WTC11 (cell line): Measurements from ENCODE around the gene MAP1B.

Experiments used
- CREM ChIP-seq: sonication (generic); formaldehyde crosslinking; IDR thresholded peaks from 2 replicates; pipeline ENCODE4 v1.8.1; 2022; ENCODE audit warnings: mild to moderate bottlenecking, missing genetic modification reagents, moderate library complexity
- NFE2L1 ChIP-seq: sonication (generic); formaldehyde crosslinking; IDR thresholded peaks from 2 replicates; pipeline ENCODE4 v1.8.1; 2023; ENCODE audit warnings: missing genetic modification reagents
- NFYB ChIP-seq: sonication (generic); formaldehyde crosslinking; conservative IDR thresholded peaks from 2 replicates; pipeline ENCODE4 v1.8.0; 2022; ENCODE audit warnings: low read depth, missing genetic modification reagents
- TF ChIP-seq, protein P1 (sequence below): fragments of 200-600 bp; IDR thresholded peaks from 2 replicates; pipeline ENCODE4 v1.8.0; 2022; ENCODE audit warnings: antibody characterized with exemption
- TF ChIP-seq, protein P2 (sequence below): sonication (generic); formaldehyde crosslinking; IDR thresholded peaks from 2 replicates; pipeline ENCODE4 v1.8.1; 2023; ENCODE audit warnings: mild to moderate bottlenecking, missing genetic modification reagents, moderate library complexity
- TF ChIP-seq, protein P3 (sequence below): sonication (generic); formaldehyde crosslinking; IDR thresholded peaks from 2 replicates; pipeline ENCODE4 v1.8.0; 2022; ENCODE audit warnings: mild to moderate bottlenecking, missing genetic modification reagents
- TF ChIP-seq, protein P4 (sequence below): sonication (generic); formaldehyde crosslinking; IDR thresholded peaks from 2 replicates; pipeline ENCODE4 v1.8.1; 2022; ENCODE audit warnings: mild to moderate bottlenecking, missing genetic modification reagents, moderate library complexity, borderline replicate concordance
- TF ChIP-seq, protein P5 (sequence below): sonication (generic); formaldehyde crosslinking; IDR thresholded peaks from 2 replicates; pipeline ENCODE4 v1.8.0; 2023; ENCODE audit warnings: mild to moderate bottlenecking, missing genetic modification reagents
- TF ChIP-seq, protein P6 (sequence below): fragments of 250-450 bp; sonication (Bioruptor Pico); IDR thresholded peaks from 2 replicates; pipeline ENCODE4 v1.8.0; 2021; ENCODE audit warnings: mild to moderate bottlenecking
- TF ChIP-seq, protein P7 (sequence below): sonication (generic); formaldehyde crosslinking; conservative IDR thresholded peaks from 2 replicates; pipeline ENCODE4 v1.8.1; 2023; ENCODE audit warnings: mild to moderate bottlenecking, low read depth, missing genetic modification reagents, moderate library complexity
- TF ChIP-seq, protein P8 (sequence below): sonication (generic); formaldehyde crosslinking; IDR thresholded peaks from 2 replicates; pipeline ENCODE4 v1.8.1; 2023; ENCODE audit warnings: mild to moderate bottlenecking, missing genetic modification reagents

DNA sequence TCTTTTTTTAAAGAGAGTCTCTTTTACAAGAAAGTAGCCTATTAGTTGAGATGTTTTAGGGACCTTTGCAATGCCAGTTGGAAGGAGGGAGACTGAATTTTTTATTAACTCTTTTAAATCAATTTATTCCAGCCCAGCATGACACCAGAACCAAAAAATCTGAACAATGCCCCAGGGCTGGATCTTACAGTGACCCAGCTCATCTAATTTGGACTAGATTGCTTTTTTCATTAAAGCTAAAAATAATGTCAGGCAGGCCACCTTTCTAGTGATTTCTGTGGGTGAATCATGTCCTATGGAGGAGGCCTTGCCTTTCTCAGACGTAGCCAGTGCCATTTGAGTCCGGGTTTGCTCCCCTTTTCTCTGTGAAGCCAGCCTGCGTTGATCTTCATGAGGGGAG, 38.8 kb downstream of the MAP1B start:
- TF ChIP-seq, protein P1, sequence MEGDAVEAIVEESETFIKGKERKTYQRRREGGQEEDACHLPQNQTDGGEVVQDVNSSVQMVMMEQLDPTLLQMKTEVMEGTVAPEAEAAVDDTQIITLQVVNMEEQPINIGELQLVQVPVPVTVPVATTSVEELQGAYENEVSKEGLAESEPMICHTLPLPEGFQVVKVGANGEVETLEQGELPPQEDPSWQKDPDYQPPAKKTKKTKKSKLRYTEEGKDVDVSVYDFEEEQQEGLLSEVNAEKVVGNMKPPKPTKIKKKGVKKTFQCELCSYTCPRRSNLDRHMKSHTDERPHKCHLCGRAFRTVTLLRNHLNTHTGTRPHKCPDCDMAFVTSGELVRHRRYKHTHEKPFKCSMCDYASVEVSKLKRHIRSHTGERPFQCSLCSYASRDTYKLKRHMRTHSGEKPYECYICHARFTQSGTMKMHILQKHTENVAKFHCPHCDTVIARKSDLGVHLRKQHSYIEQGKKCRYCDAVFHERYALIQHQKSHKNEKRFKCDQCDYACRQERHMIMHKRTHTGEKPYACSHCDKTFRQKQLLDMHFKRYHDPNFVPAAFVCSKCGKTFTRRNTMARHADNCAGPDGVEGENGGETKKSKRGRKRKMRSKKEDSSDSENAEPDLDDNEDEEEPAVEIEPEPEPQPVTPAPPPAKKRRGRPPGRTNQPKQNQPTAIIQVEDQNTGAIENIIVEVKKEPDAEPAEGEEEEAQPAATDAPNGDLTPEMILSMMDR: no peak
- TF ChIP-seq NFYB (CRISPR knock-in tag) (no peak), NFE2L1 (CRISPR knock-in tag) (no peak), CREM (CRISPR knock-in tag) (no peak)
- TF ChIP-seq, protein P2, sequence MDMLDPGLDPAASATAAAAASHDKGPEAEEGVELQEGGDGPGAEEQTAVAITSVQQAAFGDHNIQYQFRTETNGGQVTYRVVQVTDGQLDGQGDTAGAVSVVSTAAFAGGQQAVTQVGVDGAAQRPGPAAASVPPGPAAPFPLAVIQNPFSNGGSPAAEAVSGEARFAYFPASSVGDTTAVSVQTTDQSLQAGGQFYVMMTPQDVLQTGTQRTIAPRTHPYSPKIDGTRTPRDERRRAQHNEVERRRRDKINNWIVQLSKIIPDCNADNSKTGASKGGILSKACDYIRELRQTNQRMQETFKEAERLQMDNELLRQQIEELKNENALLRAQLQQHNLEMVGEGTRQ (CRISPR knock-in tag): no peak
- TF ChIP-seq, protein P3, sequence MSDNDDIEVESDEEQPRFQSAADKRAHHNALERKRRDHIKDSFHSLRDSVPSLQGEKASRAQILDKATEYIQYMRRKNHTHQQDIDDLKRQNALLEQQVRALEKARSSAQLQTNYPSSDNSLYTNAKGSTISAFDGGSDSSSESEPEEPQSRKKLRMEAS (CRISPR knock-in tag): no peak
- TF ChIP-seq, protein P4, sequence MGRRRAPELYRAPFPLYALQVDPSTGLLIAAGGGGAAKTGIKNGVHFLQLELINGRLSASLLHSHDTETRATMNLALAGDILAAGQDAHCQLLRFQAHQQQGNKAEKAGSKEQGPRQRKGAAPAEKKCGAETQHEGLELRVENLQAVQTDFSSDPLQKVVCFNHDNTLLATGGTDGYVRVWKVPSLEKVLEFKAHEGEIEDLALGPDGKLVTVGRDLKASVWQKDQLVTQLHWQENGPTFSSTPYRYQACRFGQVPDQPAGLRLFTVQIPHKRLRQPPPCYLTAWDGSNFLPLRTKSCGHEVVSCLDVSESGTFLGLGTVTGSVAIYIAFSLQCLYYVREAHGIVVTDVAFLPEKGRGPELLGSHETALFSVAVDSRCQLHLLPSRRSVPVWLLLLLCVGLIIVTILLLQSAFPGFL (CRISPR knock-in tag): no peak
- TF ChIP-seq, protein P5, sequence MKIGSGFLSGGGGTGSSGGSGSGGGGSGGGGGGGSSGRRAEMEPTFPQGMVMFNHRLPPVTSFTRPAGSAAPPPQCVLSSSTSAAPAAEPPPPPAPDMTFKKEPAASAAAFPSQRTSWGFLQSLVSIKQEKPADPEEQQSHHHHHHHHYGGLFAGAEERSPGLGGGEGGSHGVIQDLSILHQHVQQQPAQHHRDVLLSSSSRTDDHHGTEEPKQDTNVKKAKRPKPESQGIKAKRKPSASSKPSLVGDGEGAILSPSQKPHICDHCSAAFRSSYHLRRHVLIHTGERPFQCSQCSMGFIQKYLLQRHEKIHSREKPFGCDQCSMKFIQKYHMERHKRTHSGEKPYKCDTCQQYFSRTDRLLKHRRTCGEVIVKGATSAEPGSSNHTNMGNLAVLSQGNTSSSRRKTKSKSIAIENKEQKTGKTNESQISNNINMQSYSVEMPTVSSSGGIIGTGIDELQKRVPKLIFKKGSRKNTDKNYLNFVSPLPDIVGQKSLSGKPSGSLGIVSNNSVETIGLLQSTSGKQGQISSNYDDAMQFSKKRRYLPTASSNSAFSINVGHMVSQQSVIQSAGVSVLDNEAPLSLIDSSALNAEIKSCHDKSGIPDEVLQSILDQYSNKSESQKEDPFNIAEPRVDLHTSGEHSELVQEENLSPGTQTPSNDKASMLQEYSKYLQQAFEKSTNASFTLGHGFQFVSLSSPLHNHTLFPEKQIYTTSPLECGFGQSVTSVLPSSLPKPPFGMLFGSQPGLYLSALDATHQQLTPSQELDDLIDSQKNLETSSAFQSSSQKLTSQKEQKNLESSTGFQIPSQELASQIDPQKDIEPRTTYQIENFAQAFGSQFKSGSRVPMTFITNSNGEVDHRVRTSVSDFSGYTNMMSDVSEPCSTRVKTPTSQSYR (CRISPR knock-in tag): no peak
- TF ChIP-seq, protein P6, sequence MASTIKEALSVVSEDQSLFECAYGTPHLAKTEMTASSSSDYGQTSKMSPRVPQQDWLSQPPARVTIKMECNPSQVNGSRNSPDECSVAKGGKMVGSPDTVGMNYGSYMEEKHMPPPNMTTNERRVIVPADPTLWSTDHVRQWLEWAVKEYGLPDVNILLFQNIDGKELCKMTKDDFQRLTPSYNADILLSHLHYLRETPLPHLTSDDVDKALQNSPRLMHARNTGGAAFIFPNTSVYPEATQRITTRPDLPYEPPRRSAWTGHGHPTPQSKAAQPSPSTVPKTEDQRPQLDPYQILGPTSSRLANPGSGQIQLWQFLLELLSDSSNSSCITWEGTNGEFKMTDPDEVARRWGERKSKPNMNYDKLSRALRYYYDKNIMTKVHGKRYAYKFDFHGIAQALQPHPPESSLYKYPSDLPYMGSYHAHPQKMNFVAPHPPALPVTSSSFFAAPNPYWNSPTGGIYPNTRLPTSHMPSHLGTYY: no peak
- TF ChIP-seq, protein P7, sequence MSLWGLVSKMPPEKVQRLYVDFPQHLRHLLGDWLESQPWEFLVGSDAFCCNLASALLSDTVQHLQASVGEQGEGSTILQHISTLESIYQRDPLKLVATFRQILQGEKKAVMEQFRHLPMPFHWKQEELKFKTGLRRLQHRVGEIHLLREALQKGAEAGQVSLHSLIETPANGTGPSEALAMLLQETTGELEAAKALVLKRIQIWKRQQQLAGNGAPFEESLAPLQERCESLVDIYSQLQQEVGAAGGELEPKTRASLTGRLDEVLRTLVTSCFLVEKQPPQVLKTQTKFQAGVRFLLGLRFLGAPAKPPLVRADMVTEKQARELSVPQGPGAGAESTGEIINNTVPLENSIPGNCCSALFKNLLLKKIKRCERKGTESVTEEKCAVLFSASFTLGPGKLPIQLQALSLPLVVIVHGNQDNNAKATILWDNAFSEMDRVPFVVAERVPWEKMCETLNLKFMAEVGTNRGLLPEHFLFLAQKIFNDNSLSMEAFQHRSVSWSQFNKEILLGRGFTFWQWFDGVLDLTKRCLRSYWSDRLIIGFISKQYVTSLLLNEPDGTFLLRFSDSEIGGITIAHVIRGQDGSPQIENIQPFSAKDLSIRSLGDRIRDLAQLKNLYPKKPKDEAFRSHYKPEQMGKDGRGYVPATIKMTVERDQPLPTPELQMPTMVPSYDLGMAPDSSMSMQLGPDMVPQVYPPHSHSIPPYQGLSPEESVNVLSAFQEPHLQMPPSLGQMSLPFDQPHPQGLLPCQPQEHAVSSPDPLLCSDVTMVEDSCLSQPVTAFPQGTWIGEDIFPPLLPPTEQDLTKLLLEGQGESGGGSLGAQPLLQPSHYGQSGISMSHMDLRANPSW (CRISPR knock-in tag): no peak
- TF ChIP-seq, protein P8, sequence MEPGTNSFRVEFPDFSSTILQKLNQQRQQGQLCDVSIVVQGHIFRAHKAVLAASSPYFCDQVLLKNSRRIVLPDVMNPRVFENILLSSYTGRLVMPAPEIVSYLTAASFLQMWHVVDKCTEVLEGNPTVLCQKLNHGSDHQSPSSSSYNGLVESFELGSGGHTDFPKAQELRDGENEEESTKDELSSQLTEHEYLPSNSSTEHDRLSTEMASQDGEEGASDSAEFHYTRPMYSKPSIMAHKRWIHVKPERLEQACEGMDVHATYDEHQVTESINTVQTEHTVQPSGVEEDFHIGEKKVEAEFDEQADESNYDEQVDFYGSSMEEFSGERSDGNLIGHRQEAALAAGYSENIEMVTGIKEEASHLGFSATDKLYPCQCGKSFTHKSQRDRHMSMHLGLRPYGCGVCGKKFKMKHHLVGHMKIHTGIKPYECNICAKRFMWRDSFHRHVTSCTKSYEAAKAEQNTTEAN (CRISPR knock-in tag): no peak
